ENCODE data around the gene VSX1.

Gene VSX1

GRCh38 chr20:25097498-25097897 lies 15.6 kb upstream of the VSX1 start:
- TF ChIP-seq MAX (IDR thresholded peaks at IDR 0.05; ENCODE audit: low read depth, low read length) (no peak), CTCF (IDR thresholded peaks at IDR 0.05; ENCODE audit: low read depth, low read length) (no peak), POLR2A (IDR thresholded peaks at IDR 0.05; ENCODE audit: extremely low read depth, insufficient read length) (no peak), MYC (IDR thresholded peaks at IDR 0.05; ENCODE audit: low read depth, low read length) (no peak)
- DNase-seq (ENCODE audit: low read depth): no peak
- no peak overlapping the region for H3K4me3 ChIP-seq (ENCODE audit: low read depth, low read length)

GRCh38 chr20:25090492-25091429 lies 8.8 kb upstream of the VSX1 start:
- no peak overlapping the region for H3K4me3 ChIP-seq (ENCODE audit: low read depth, low read length)
- no peak for DNase-seq (ENCODE audit: low read depth)
- TF ChIP-seq MYC (IDR thresholded peaks at IDR 0.05; ENCODE audit: low read depth, low read length) (no peak), POLR2A (IDR thresholded peaks at IDR 0.05; ENCODE audit: extremely low read depth, insufficient read length) (no peak), MAX (IDR thresholded peaks at IDR 0.05; ENCODE audit: low read depth, low read length) (no peak), CTCF (IDR thresholded peaks at IDR 0.05; ENCODE audit: low read depth, low read length) (no peak)

GRCh38 chr20:25089662-25090061 lies 7.7 kb upstream of the VSX1 start:
- TF ChIP-seq CTCF (IDR thresholded peaks at IDR 0.05; ENCODE audit: low read depth, low read length) (no peak), MAX (IDR thresholded peaks at IDR 0.05; ENCODE audit: low read depth, low read length) (no peak), MYC (IDR thresholded peaks at IDR 0.05; ENCODE audit: low read depth, low read length) (no peak), POLR2A (IDR thresholded peaks at IDR 0.05; ENCODE audit: extremely low read depth, insufficient read length) (no peak)
- DNase-seq (ENCODE audit: low read depth): no peak
- H3K4me3 ChIP-seq (ENCODE audit: low read depth, low read length): no peak overlapping the region

GRCh38 chr20:25089096-25089495 lies 7.2 kb upstream of the VSX1 start:
- no peak overlapping the region for H3K4me3 ChIP-seq (ENCODE audit: low read depth, low read length)
- DNase-seq (ENCODE audit: low read depth): no peak
- TF ChIP-seq CTCF (IDR thresholded peaks at IDR 0.05; ENCODE audit: low read depth, low read length) (no peak), MYC (IDR thresholded peaks at IDR 0.05; ENCODE audit: low read depth, low read length) (no peak), POLR2A (IDR thresholded peaks at IDR 0.05; ENCODE audit: extremely low read depth, insufficient read length) (no peak), MAX (IDR thresholded peaks at IDR 0.05; ENCODE audit: low read depth, low read length) (no peak)

- DNase-seq (ENCODE audit: low read depth): no peak
- TF ChIP-seq MYC (IDR thresholded peaks at IDR 0.05; ENCODE audit: low read depth, low read length): no peak
- no peak for TF ChIP-seq MAX (IDR thresholded peaks at IDR 0.05; ENCODE audit: low read depth, low read length)
- TF ChIP-seq POLR2A (IDR thresholded peaks at IDR 0.05; ENCODE audit: extremely low read depth, insufficient read length): no peak
- no peak for TF ChIP-seq CTCF (IDR thresholded peaks at IDR 0.05; ENCODE audit: low read depth, low read length)
- no peak overlapping the region for H3K4me3 ChIP-seq (ENCODE audit: low read depth, low read length)
Observed at GRCh38 chr20:25088267-25088666, 6.3 kb upstream of the VSX1 start.

Measured in NB4 (cell line).